Stimulated activated CD8-positive, alpha-beta memory T cell treated with anti-CD3 and anti-CD28 coated beads, Interleukin-4, amount 100 ng/mL, for 24 hours (primary cell): ENCODE data around the gene FCER1A.

Experiments used
- DNase-seq: peaks from one replicate; pipeline ENCODE4 v3.0.0-alpha.2; 2020; ENCODE audit warnings: low read depth

Gene FCER1A

DNA sequence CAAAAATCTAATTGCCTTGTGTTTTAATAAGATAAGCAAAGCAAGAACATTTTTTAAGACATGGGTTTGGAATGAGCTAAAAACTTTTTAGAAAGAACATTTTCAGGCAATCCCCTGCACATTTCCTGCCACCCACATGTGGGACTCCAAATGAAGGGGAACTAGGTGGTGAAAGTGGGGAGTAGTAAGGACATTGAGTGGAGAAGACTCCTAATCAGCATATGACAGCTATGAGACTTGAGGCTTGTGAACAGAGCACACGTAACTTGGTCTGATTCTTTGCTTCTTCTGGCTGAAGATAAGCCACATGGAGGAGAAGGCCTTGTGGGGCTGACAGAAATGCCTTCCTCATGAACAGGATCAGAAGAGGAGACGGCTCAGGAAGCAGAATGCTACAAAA, 50.3 kb downstream of the FCER1A start:
- no peak for DNase-seq
